B cell (primary cell): ENCODE data around the gene SLC17A4. TPM values are rescaled to one million over a fixed set of nuclear protein-coding genes. Genes with fewer than 3 reads are reported as not detected.

ENCODE experiments used
- ATAC-seq: fragments of 200-7000 bp; cut with Tn5 transposase; one replicate; pipeline ENCODE4 v1.10.0; 2021; ENCODE audit warnings: low read depth, mild to moderate bottlenecking, moderate number of reproducible peaks, moderate library complexity
- CTCF ChIA-PET: fragments of 350-600 bp; sonication (Branson Sonifier 250); formaldehyde crosslinking; loops from one replicate; lab custom pipeline; 2021; ENCODE audit warnings: antibody characterized with exemption, inconsistent platforms; lab: Charles Lee
- POLR2A ChIA-PET: fragments of 350-600 bp; sonication (Branson Sonifier 250); formaldehyde crosslinking; loops from one replicate; lab custom pipeline; 2021; ENCODE audit warnings: antibody characterized with exemption; lab: Charles Lee
- DNase-seq: peaks from one replicate; pipeline ENCODE4 v3.0.0; 2013
- H2AFZ ChIP-seq: 2 replicates; pipeline ENCODE4 v1.6.1; 2012; ENCODE audit warnings: mild to moderate bottlenecking, low read depth, low read length; ENCODE audit not compliant: insufficient read depth, poor library complexity, severe bottlenecking
- H3K27ac ChIP-seq, 2 donors: 1 replicate in 1 of 2; 2 replicates in 1 of 2; pipeline ENCODE4 v1.5.1; 2012 to 2013; ENCODE audit warnings: low read length in 2 of 2, mild to moderate bottlenecking in 2 of 2, moderate library complexity in 1 of 2
- H3K27me3 ChIP-seq, 4 experiments: fragments of 200-600 bp in 1 of 4; sonication (generic) in 1 of 4; replicated peaks in 1 of 4; 1 replicate in 2 of 4; 2 replicates in 2 of 4; pipeline versions ENCODE4 v1.6.1 to v1.7.0; 2013 to 2016; ENCODE audit warnings: low read length in 3 of 4, mild to moderate bottlenecking in 2 of 4, mixed read lengths in 1 of 4, moderate library complexity in 1 of 4; ENCODE audit not compliant: insufficient read depth in 4 of 4, control insufficient read depth in 3 of 4; ENCODE audit errors: control extremely low read depth in 1 of 4
- H3K36me3 ChIP-seq, 2 experiments: replicated peaks in 1 of 2; 1 replicate in 1 of 2; 2 replicates in 1 of 2; pipeline versions ENCODE4 v1.6.1 to v1.7.1; 2013; ENCODE audit warnings: low read length in 1 of 2; ENCODE audit not compliant: insufficient read depth in 2 of 2, control insufficient read depth in 1 of 2; ENCODE audit errors: control extremely low read depth in 1 of 2, extremely low read depth in 1 of 2
- H3K4me1 ChIP-seq, 2 donors: fragments of 200-600 bp in 1 of 2; sonication (generic) in 1 of 2; 1 replicate in 1 of 2; 2 replicates in 1 of 2; pipeline versions ENCODE4 v1.5.1 to v1.6.1; 2013 to 2017; ENCODE audit warnings: low read length in 2 of 2; ENCODE audit not compliant: control insufficient read depth in 2 of 2, insufficient read depth in 2 of 2
- H3K4me2 ChIP-seq: replicated peaks from 2 replicates; pipeline ENCODE3; 2012; ENCODE audit warnings: mild to moderate bottlenecking, low read depth, low read length; ENCODE audit not compliant: poor library complexity, severe bottlenecking
- H3K4me3 ChIP-seq, 5 experiments: fragments of 200-600 bp in 1 of 5; sonication (generic) in 1 of 5; 1 replicate in 3 of 5; 2 replicates in 2 of 5; pipeline versions ENCODE4 v1.5.1 to v1.7.0; 2011 to 2016; ENCODE audit warnings: low read length in 4 of 5, mild to moderate bottlenecking in 4 of 5, low read depth in 2 of 5, control low read depth in 1 of 5, moderate library complexity in 1 of 5; ENCODE audit not compliant: insufficient read depth in 1 of 5; ENCODE audit errors: control extremely low read depth in 1 of 5, extremely low read depth in 1 of 5
- H3K79me2 ChIP-seq: fragments of 200-600 bp; sonication (generic); one replicate; pipeline ENCODE4 v1.6.0; 2016; ENCODE audit warnings: low read length; ENCODE audit not compliant: control insufficient read depth, insufficient read depth
- H3K9ac ChIP-seq: fragments of 200-600 bp; sonication (generic); 2 replicates; pipeline ENCODE4 v1.6.1; 2017; ENCODE audit warnings: mild to moderate bottlenecking, low read length, moderate library complexity
- H3K9me3 ChIP-seq, 3 donors: one replicate each; pipeline versions ENCODE4 v1.6.1 to v1.7.1; 2013; ENCODE audit warnings: low read length in 2 of 3; ENCODE audit not compliant: control insufficient read depth in 2 of 3, insufficient read depth in 1 of 3; ENCODE audit errors: control extremely low read depth in 1 of 3
- H4K20me1 ChIP-seq: 2 replicates; pipeline ENCODE4 v1.6.0; 2012; ENCODE audit warnings: mild to moderate bottlenecking, low read length; ENCODE audit not compliant: insufficient read depth, control insufficient read depth, poor library complexity, severe bottlenecking
- H3K27ac Mint-ChIP-seq: one replicate; pipeline ENCODE4 v1.8.0; 2021; ENCODE audit warnings: mixed read lengths
- H3K27me3 Mint-ChIP-seq: one replicate; pipeline ENCODE4 v1.8.0; 2021; ENCODE audit warnings: mixed read lengths
- H3K4me1 Mint-ChIP-seq: one replicate; pipeline ENCODE4 v1.8.0; 2021; ENCODE audit warnings: mixed read lengths
- H3K4me3 Mint-ChIP-seq: one replicate; pipeline ENCODE4 v1.8.0; 2021; ENCODE audit warnings: mixed read lengths
- H3K9me3 Mint-ChIP-seq: one replicate; pipeline ENCODE4 v1.8.0; 2022; ENCODE audit warnings: mixed read lengths; ENCODE audit not compliant: insufficient read depth
- EZH2 ChIP-seq: IDR thresholded peaks from 2 replicates; pipeline ENCODE4 v1.6.1; 2012; ENCODE audit warnings: borderline replicate concordance, low read depth, mild to moderate bottlenecking, moderate library complexity, low read length; ENCODE audit not compliant: insufficient read depth, poor library complexity, severe bottlenecking
- WGBS: methylation state at CpG from one replicate; pipeline ENCODE4 v1.1.5; 2013; ENCODE audit warnings: missing lambda C conversion rate; ENCODE audit not compliant: insufficient coverage; 5-methylcytosine and 5-hydroxymethylcytosine counted together
- intact Hi-C: fragments of 100-400 bp; cut with micrococcal nuclease; formaldehyde crosslinking; loops from one replicate; pipeline ENCODE4 v1.10.0; 2022
- polyA plus RNA-seq: library from polyadenylated mRNA; depleted of rRNA; stranded (reverse); fragments of >200 nt; gene quantifications from 2 replicates; pipeline ENCODE4 v1.2.3, GENCODE V29; 2012
- total RNA-seq, 2 donors: library from RNA; stranded (reverse); fragments of 120-200 nt in 1 of 2; gene quantifications; 1 replicate in 1 of 2; 2 replicates in 1 of 2; pipeline versions ENCODE4 v1.2.3 to v1.2.4, GENCODE V29; 2013 to 2022
- TF ChIP-seq, protein P1 (sequence below): fragments of 200-600 bp; IDR thresholded peaks from one replicate; pipeline ENCODE4 v1.8.0; 2022; ENCODE audit warnings: antibody characterized with exemption, mild to moderate bottlenecking

SLC17A4 gene
- total and polyA plus RNA-seq, 2 donors (not counting 1 experiment from before 2014, with no cell fraction given) = not detected

DNA sequence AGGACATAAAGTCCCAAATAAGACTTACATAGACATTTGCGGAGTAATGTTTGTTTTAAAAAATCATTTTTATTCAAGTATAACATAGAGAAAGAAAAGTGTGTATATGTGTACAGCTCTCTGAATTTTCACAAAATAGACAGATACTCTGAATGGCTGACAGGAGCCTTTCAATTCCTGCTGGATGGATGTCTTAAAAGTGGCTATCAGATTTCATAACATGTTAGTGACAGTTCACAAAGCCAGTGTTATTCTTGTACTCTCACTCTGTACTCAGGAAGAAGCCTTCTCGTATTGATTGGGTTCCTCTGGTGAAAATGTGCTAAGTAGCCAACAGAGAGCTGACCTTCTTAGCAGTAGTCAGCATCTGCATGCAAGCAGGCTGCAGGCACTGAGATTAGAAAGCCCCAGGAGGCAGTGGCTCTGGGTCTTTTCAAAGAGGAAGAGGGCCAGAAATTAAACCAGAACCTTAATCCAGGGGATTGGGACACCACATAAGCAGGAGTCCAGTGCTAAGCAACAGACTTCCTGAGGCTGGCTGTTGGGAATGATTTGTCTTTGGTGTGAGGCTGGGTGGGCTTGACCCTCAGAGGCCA lies 19.7 kb downstream of the SLC17A4 start:
- Mint-ChIP-seq H3K27me3 (peaks cover 28% of the 10 kb centered on the region), H3K4me3 (no peak overlapping the region), H3K27ac (no peak overlapping the region), H3K4me1 (no peaks in the 10 kb centered on the region), H3K9me3 (no peaks in the 10 kb centered on the region)
- POLR2A ChIA-PET = no interaction called here
- WGBS = 60% methylated on average over 1 of the region's 2 CpGs
- Histone ChIP-seq H3K4me3 (no peak overlapping the region), H3K79me2 (no peaks in the 10 kb centered on the region), H3K4me1 (no peaks in the 10 kb centered on the region), H2AFZ (no peak overlapping the region), H3K9me3 (no peaks in the 10 kb centered on the region), H3K27me3 (peaks cover 0 to 15% (median 0%) of the 10 kb centered on the region in 4 experiments), H3K27ac (no peak overlapping the region), H3K9ac (no peak overlapping the region), H3K36me3 (no peaks in the 10 kb centered on the region), H3K4me2 (no peak overlapping the region), H4K20me1 (no peaks in the 10 kb centered on the region)
- CTCF ChIA-PET = no interaction called here
- ATAC-seq (no peak), DNase-seq (no peak)
- intact Hi-C loops = no loop called here
- TF ChIP-seq EZH2 = no peak
- TF ChIP-seq, protein P1, sequence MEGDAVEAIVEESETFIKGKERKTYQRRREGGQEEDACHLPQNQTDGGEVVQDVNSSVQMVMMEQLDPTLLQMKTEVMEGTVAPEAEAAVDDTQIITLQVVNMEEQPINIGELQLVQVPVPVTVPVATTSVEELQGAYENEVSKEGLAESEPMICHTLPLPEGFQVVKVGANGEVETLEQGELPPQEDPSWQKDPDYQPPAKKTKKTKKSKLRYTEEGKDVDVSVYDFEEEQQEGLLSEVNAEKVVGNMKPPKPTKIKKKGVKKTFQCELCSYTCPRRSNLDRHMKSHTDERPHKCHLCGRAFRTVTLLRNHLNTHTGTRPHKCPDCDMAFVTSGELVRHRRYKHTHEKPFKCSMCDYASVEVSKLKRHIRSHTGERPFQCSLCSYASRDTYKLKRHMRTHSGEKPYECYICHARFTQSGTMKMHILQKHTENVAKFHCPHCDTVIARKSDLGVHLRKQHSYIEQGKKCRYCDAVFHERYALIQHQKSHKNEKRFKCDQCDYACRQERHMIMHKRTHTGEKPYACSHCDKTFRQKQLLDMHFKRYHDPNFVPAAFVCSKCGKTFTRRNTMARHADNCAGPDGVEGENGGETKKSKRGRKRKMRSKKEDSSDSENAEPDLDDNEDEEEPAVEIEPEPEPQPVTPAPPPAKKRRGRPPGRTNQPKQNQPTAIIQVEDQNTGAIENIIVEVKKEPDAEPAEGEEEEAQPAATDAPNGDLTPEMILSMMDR = no peak

DNA sequence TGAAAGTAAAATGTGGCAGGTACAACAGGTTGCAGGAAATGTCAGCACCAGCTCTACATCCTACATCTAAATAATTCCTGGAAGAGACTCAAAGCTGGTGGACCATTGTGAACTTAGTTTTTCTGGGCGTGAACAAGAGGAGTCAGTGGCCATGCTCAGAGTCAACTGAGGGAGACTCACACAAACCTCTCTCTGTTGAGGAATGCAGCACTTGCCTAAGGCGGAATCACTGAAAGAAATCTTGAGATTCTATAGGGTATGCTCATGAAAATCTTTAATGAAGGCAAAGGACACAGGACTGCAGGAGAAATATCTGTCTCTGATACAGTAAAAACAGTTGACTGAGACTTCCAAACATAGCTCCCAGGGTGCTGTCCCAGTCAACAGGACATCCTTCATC lies 22.5 kb downstream of the SLC17A4 start:
- peaks cover 19% of the 10 kb centered on the region for H3K27me3 Mint-ChIP-seq
- H3K9me3 Mint-ChIP-seq = no peaks in the 10 kb centered on the region
- DNase-seq = no peak
- Histone ChIP-seq H3K4me1 (no peaks in the 10 kb centered on the region), H3K9ac (no peak overlapping the region), H3K4me2 (no peak overlapping the region), H3K4me3 (no peak overlapping the region), H3K9me3 (no peaks in the 10 kb centered on the region), H3K79me2 (no peaks in the 10 kb centered on the region), H3K27me3 (peaks cover 0 to 15% (median 0%) of the 10 kb centered on the region in 4 experiments), H3K27ac (no peak overlapping the region), H4K20me1 (no peaks in the 10 kb centered on the region), H2AFZ (no peak overlapping the region), H3K36me3 (no peaks in the 10 kb centered on the region)
- POLR2A ChIA-PET = no interaction called here
- WGBS = 72% methylated on average over 2 of the region's 2 CpGs
- H3K4me1 Mint-ChIP-seq = no peaks in the 10 kb centered on the region
- H3K27ac Mint-ChIP-seq = no peak overlapping the region
- TF ChIP-seq, protein P1 = no peak
- no peak for TF ChIP-seq EZH2
- intact Hi-C loops = no loop called here
- no peak overlapping the region for H3K4me3 Mint-ChIP-seq
- ATAC-seq = no peak
- CTCF ChIA-PET = no interaction called here
